Astrocyte (in vitro differentiated cells and primary cell): ENCODE data around the gene MOK. TPM values are rescaled to one million over a fixed set of nuclear protein-coding genes. Genes with fewer than 3 reads are reported as not detected.

ENCODE experiments used
- DNase-seq: peaks from one replicate; pipeline ENCODE4 v3.0.0-alpha.2; 2010; ENCODE audit warnings: low read depth
- FAIRE-seq: peaks from 2 replicates; lab custom pipeline; 2011; peaks lifted over from hg19 to GRCh38; lab: Jason Lieb, UNC
- H2AFZ ChIP-seq: 2 replicates; pipeline ENCODE4 v1.6.0; 2012; ENCODE audit warnings: low read depth, low read length, inconsistent platforms
- H3K27ac ChIP-seq: 2 replicates; pipeline ENCODE4 v1.5.1; 2011; ENCODE audit warnings: low read depth, low read length, inconsistent platforms
- H3K27me3 ChIP-seq: 2 replicates; pipeline ENCODE4 v1.6.0; 2011; ENCODE audit warnings: low read length, inconsistent platforms; ENCODE audit not compliant: insufficient read depth
- H3K36me3 ChIP-seq: 2 replicates; pipeline ENCODE4 v1.5.1; 2011; ENCODE audit warnings: low read length, inconsistent platforms; ENCODE audit not compliant: insufficient read depth
- H3K4me1 ChIP-seq: 2 replicates; pipeline ENCODE4 v1.5.1; 2011; ENCODE audit warnings: low read length, inconsistent platforms; ENCODE audit not compliant: insufficient read depth
- H3K4me2 ChIP-seq: 2 replicates; pipeline ENCODE4 v1.6.0; 2012; ENCODE audit warnings: low read length, inconsistent platforms
- H3K4me3 ChIP-seq: 2 replicates; pipeline ENCODE4 v1.5.1; 2011; ENCODE audit warnings: low read depth, mild to moderate bottlenecking, low read length, inconsistent platforms; ENCODE audit not compliant: insufficient read depth
- H3K79me2 ChIP-seq: 2 replicates; pipeline ENCODE4 v1.6.0; 2012; ENCODE audit warnings: mild to moderate bottlenecking, low read length, inconsistent platforms; ENCODE audit not compliant: insufficient read depth
- H3K9ac ChIP-seq: 2 replicates; pipeline ENCODE4 v1.6.0; 2012; ENCODE audit warnings: mild to moderate bottlenecking, low read length, inconsistent platforms
- H3K9me3 ChIP-seq: 2 replicates; pipeline ENCODE4 v1.5.1; 2012; ENCODE audit warnings: low read depth, mild to moderate bottlenecking, low read length, inconsistent platforms; ENCODE audit not compliant: insufficient read depth
- H4K20me1 ChIP-seq: 2 replicates; pipeline ENCODE4 v1.6.0; 2012; ENCODE audit warnings: low read length, inconsistent platforms; ENCODE audit not compliant: insufficient read depth
- H3K27ac Mint-ChIP-seq: one replicate; pipeline ENCODE4 v1.8.0; 2021; ENCODE audit warnings: mild to moderate bottlenecking, mixed read lengths; ENCODE audit not compliant: unreplicated experiment
- H3K27me3 Mint-ChIP-seq: one replicate; pipeline ENCODE4 v1.8.0; 2021; ENCODE audit warnings: low read depth, mixed read lengths; ENCODE audit not compliant: unreplicated experiment
- H3K36me3 Mint-ChIP-seq: one replicate; pipeline ENCODE4 v1.8.0; 2021; ENCODE audit warnings: low read depth, mixed read lengths; ENCODE audit not compliant: unreplicated experiment
- H3K4me1 Mint-ChIP-seq: one replicate; pipeline ENCODE4 v1.8.0; 2021; ENCODE audit warnings: low read depth, mixed read lengths; ENCODE audit not compliant: unreplicated experiment
- H3K4me3 Mint-ChIP-seq: one replicate; pipeline ENCODE4 v1.8.0; 2021; ENCODE audit warnings: mild to moderate bottlenecking, moderate library complexity, mixed read lengths; ENCODE audit not compliant: unreplicated experiment
- H3K9me3 Mint-ChIP-seq: one replicate; pipeline ENCODE4 v1.8.0; 2021; ENCODE audit warnings: mild to moderate bottlenecking, mixed read lengths; ENCODE audit not compliant: unreplicated experiment
- EZH2 ChIP-seq: IDR thresholded peaks from 2 replicates; pipeline ENCODE4 v1.6.1; 2012; ENCODE audit warnings: mild to moderate bottlenecking, low read length, inconsistent platforms; ENCODE audit not compliant: insufficient read depth
- total RNA-seq: library from RNA; stranded (reverse); gene quantifications from 2 replicates; pipeline ENCODE4 v1.2.1, GENCODE V29; 2021
- TF ChIP-seq, protein P1 (sequence below): IDR thresholded peaks from 2 replicates; pipeline ENCODE4 v1.5.1; 2011; ENCODE audit warnings: low read depth, mild to moderate bottlenecking, inconsistent platforms, low read length, moderate library complexity; ENCODE audit not compliant: insufficient read depth

Gene MOK
- total RNA-seq, 1 donor from 2014 or later, result 9.3 TPM

DNA sequence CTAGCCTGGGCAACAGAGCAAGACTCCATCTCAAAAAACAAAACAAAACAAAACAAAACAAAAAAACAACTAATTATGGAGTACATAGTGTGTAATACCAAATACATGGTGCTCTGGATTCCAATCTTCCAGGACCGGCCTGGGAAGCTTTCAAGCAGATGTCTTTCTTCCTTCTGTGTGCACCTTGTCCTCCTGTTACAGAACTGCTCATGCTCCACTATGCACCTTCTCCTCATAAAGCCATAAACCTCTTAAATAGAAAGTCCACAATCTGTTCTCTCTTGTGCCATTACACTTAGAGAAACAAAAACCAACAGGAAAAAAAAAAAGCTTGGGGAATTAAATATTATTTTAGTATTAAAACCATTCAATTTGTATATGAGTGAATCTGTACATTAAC, 12.5 kb downstream of the MOK start:
- FAIRE-seq, result no peak

DNA sequence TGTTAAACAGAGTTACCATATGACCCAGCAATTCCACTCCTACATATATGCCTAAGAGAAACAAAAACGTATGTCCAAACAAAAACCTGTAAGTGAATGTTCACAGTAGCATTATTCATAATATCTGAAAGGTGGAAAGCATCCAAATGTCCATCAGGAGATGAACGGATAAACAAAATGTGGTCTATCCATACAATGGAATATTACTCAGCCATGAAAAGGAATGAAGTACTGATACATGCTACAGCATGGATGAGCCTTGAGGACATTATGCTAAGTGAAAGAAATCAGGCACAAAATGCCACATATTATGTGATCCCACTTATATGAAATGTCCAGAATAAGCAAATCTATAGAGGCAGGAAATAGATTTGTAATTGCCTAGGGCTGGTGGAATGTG, 16.8 kb downstream of the MOK start:
- Histone ChIP-seq H3K4me1 (peaks cover 5% of the 10 kb centered on the region), H3K27ac (no peak overlapping the region), H3K27me3 (no peaks in the 10 kb centered on the region), H3K79me2 (peaks cover 31% of the 10 kb centered on the region), H3K36me3 (no peaks in the 10 kb centered on the region), H3K4me2 (no peak overlapping the region), H3K9ac (no peak overlapping the region), H3K9me3 (peaks cover 3% of the 10 kb centered on the region), H2AFZ (no peak overlapping the region), H3K4me3 (no peak overlapping the region), H4K20me1 (no peaks in the 10 kb centered on the region)
- Mint-ChIP-seq H3K9me3 (no peaks in the 10 kb centered on the region), H3K4me3 (no peak overlapping the region), H3K27ac (no peak overlapping the region), H3K36me3 (peaks cover 2% of the 10 kb centered on the region), H3K4me1 (no peaks in the 10 kb centered on the region), H3K27me3 (no peaks in the 10 kb centered on the region)
- FAIRE-seq (peak; percentile 23), DNase-seq (no peak)
- TF ChIP-seq, protein P1, sequence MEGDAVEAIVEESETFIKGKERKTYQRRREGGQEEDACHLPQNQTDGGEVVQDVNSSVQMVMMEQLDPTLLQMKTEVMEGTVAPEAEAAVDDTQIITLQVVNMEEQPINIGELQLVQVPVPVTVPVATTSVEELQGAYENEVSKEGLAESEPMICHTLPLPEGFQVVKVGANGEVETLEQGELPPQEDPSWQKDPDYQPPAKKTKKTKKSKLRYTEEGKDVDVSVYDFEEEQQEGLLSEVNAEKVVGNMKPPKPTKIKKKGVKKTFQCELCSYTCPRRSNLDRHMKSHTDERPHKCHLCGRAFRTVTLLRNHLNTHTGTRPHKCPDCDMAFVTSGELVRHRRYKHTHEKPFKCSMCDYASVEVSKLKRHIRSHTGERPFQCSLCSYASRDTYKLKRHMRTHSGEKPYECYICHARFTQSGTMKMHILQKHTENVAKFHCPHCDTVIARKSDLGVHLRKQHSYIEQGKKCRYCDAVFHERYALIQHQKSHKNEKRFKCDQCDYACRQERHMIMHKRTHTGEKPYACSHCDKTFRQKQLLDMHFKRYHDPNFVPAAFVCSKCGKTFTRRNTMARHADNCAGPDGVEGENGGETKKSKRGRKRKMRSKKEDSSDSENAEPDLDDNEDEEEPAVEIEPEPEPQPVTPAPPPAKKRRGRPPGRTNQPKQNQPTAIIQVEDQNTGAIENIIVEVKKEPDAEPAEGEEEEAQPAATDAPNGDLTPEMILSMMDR, result no peak
- TF ChIP-seq EZH2, result no peak

More for the DNA sequence above, 12.5 kb downstream of the MOK start:
- peaks cover 37% of the 10 kb centered on the region for H3K79me2 ChIP-seq
- H3K9ac ChIP-seq, result no peak overlapping the region
- DNase-seq, result no peak
- H3K27ac ChIP-seq, result no peak overlapping the region
- Mint-ChIP-seq H3K27me3 (no peaks in the 10 kb centered on the region), H3K36me3 (peaks cover 2% of the 10 kb centered on the region), H3K27ac (no peak overlapping the region), H3K4me3 (no peak overlapping the region), H3K4me1 (no peaks in the 10 kb centered on the region), H3K9me3 (no peaks in the 10 kb centered on the region)
- H3K9me3 ChIP-seq, result peaks cover 3% of the 10 kb centered on the region
- no peak overlapping the region for H3K4me3 ChIP-seq
- H3K36me3 ChIP-seq, result no peaks in the 10 kb centered on the region
- H4K20me1 ChIP-seq, result no peaks in the 10 kb centered on the region
- no peak for TF ChIP-seq EZH2
- TF ChIP-seq, protein P1, result no peak
- no peaks in the 10 kb centered on the region for H3K27me3 ChIP-seq
- no peak overlapping the region for H3K4me2 ChIP-seq
- peaks cover 20% of the 10 kb centered on the region for H3K4me1 ChIP-seq
- H2AFZ ChIP-seq, result no peak overlapping the region

DNA sequence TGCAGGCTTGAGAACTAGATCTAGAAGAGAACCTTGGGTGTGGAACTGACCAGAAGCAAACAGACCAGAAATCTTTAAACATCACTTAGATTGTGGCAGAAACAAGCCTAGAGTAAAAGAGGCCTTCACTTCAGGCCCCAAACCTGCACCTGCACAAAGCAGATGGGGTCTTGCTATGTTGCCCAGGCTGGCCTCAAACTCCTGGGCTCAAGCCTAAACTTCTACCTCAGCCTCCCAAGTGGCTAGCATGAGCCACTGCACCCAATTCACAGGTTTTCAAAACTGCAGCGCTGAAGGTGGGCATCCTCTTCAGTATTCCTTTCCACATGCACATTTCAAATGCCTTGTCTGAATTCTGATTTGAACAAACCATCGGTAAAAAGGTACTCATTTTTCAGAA, 19.9 kb downstream of the MOK start:
- Mint-ChIP-seq H3K4me1 (peaks cover 7% of the 10 kb centered on the region), H3K4me3 (no peak overlapping the region), H3K27me3 (no peaks in the 10 kb centered on the region), H3K9me3 (no peaks in the 10 kb centered on the region), H3K27ac (no peak overlapping the region), H3K36me3 (peaks cover 3% of the 10 kb centered on the region)
- H3K27ac ChIP-seq, result no peak overlapping the region
- TF ChIP-seq EZH2, result no peak
- TF ChIP-seq, protein P1, result no peak
- DNase-seq (no peak), FAIRE-seq (no peak)
- H4K20me1 ChIP-seq, result no peaks in the 10 kb centered on the region
- H3K9ac ChIP-seq, result no peak overlapping the region
- no peak overlapping the region for H2AFZ ChIP-seq
- peaks cover 19% of the 10 kb centered on the region for H3K79me2 ChIP-seq
- H3K9me3 ChIP-seq, result peaks cover 3% of the 10 kb centered on the region
- H3K4me2 ChIP-seq, result no peak overlapping the region
- H3K4me1 ChIP-seq, result peaks cover 16% of the 10 kb centered on the region
- no peak overlapping the region for H3K4me3 ChIP-seq
- no peaks in the 10 kb centered on the region for H3K27me3 ChIP-seq
- no peaks in the 10 kb centered on the region for H3K36me3 ChIP-seq
